Suppressor macrophage (primary cell): ENCODE data around the gene FARS2.
A peak's percentile ranks its signal among the peaks of the same experiment; 100 is the strongest.

Experiments used
- DNase-seq, 4 experiments: peaks; one replicate each; pipeline ENCODE4 v3.0.0-alpha.2; 2020 to 2022

The FARS2 gene

GRCh38 chr6:5701174-5701573, 439.9 kb downstream of the FARS2 start:
- DNase-seq, result no peak

- no peak for DNase-seq
Measured at GRCh38 chr6:5704708-5705107, 443.4 kb downstream of the FARS2 start.

GRCh38 chr6:5705252-5705651, 443.9 kb downstream of the FARS2 start:
- DNase-seq, result no peak

GRCh38 chr6:5706124-5707033, 445.1 kb downstream of the FARS2 start:
- no peak for DNase-seq

GRCh38 chr6:5707281-5708045, 446.1 kb downstream of the FARS2 start:
- DNase-seq, result no peak

GRCh38 chr6:5710516-5710915, 449.2 kb downstream of the FARS2 start:
- no peak for DNase-seq

GRCh38 chr6:5710936-5711335, 449.6 kb downstream of the FARS2 start:
- no peak for DNase-seq

DNA sequence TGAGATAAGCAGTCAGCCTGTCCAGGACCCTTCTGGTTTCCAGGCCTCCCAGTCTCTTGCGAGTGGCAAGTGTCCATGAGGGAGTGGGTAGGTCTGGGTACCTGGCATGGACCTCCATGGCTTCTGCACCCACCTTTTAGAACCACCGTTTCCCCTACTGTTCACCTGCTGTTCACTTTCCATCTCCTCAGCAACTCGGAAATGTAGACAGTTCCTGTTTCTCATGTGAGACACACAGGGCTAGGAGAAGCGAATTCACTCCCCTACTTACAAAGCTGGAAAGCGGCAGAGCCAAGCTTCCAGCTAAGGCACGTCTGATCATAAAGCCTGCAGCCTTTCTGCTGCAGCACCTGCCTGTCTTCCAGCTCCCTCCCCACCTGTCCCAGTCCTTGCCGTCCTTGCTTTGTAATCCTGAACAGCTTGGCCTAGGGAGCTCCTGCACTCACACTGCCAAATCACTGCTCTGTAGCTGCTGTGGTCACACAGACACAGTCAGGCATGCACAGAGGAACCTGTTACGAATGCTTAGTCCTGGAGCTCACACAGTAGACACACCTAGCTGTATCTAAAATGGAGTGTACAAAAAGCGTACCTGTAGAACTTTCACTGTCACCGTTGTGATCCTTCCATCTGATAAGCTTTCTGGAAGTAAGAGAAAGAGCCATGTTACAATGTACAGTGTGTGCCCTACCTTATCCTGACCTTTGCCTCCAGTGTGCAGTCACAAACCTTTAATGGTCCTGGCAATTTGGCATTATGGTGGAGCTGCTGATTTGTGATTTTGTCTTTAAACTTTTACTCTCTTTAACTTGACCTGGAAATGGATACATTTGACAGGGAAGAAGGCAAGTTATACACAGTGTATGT, 451.3 kb downstream of the FARS2 start:
- DNase-seq, result no peak

DNA sequence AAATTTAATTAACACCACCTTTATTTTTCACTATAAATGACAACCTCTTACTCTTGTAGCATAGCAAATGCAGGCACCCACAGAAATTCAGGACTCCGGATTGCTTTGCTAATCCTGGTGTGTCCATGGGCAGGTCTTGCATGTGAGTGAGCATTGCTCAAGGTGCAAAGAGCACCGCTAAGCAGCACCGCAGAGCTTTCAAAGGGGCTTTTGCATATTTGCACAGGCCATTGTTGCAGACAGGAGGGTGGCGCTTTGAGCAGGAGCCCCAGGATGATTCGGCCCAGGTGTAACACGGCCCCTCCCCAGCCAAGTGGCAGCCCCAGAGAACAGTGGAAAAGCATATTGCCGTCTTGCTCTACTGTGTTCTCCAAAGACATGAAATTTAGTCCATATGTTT, 452.2 kb downstream of the FARS2 start:
- DNase-seq, result no peak

DNA sequence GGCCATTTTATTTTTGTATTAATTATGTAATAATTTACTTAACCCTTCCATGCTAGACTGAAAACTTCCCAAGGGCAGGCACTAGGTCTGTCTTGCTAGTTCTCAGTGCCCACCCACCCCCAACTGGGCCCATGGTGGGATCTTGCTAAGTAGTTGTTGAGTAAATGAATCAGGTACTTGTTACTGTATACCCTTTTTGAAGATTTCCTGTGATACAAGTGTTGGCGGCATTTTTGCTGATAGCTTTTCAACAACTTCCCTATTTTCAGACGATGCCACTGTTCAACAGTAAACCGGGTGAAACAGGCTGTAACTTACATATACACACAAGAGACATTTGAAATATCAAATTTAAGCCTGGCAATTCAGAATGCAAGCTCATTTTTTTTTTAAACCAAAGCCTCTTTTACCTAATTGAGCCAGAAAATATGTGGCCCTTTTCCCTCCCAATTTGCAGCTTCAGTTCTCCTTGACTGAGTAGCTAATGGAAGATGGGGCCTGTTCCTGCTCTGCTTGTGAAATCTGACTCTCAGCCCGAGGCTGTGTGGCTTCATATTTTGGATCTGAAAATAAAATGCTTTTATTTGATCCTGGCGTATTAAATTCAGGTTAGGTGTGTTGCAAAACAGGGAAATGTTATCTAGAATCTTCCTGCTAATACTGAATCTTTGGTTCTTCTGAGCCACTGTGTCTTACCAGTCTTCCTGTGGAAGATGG, 457.1 kb downstream of the FARS2 start:
- peak; percentile 34 to 73 (median 52) for DNase-seq

DNA sequence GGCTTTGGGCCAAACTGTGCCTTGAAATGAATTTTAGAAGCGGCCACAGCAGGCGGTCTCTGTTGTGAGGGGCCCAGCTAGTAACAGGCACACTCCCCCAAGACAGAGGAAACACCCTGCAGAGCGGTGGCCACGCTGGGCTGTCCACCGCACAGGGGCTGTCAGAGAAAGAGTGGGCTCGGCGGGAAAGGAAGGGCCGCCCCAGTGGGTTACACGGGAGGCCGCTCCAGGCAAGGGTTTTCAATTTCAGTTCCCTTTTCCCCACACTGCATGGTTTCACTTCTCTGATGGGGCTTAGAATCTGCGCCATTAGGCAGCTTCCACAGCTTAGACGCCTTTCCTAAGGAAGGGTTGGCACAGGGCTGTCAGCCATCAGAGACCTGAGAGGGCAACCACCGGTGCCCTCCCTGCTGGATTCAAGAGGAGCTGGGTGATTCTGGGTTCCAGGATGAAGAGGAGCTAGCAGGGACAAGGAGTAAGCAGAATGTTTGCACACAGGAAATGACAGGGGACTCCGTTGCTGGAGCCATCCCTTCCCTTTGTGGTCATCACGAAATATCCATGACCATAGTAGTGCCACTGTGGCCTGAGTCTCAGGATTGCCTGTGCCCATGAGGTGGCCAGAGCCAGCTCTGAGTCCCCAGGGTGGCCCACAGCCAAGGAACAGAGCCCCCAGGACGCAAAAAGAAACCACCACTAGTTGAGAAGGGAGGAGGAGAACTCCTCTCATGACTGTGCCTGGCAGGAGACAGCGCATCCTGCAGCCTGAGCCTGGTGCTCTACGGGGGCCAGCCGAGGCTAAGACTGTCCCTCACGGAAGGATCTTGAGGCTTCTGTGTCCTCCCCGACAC, 462.8 kb downstream of the FARS2 start:
- DNase-seq, result peak; percentile 85 to 93 (median 90)

- peak in 2 of 4 experiments; percentile 15 to 28 for DNase-seq
Measured at GRCh38 chr6:5724911-5725310, 463.6 kb downstream of the FARS2 start.

- no peak for DNase-seq
Measured at GRCh38 chr6:5726976-5727718, 465.8 kb downstream of the FARS2 start.

DNA sequence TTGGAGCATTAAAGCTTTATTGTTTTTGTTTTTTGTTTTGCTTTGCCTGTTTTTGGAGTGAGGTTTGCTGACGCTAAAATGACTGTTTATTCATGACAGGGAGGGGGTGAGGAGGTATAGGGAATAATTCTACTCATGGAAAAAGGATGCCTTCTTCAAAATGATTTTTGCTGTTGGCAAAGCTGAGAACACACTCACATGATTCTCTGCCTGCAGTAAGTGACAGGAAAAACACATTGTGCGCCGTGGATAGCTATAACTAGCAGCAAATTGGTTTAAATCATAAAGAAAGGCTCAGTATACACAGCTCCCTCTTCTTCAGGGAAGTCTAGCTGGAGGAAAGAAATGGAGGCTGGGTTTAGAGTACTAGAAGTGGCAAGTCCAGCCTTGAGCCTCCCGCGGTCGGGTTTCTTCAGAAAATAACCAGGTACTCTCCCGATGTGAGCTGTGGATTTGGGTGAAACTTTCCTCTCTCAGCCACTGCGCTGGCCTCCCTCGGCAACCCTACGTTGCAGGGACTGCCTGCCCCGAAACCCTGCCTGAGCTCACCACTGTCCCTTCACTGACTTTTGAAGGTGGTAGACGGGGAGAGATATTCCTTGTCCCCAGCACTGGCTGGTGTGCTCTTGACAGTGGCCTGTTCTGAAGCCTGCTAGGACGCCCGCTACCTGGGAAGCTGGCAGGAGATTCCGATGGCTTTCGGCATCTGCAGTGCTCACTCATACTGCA, 467.2 kb downstream of the FARS2 start:
- no peak for DNase-seq

- peak in 2 of 4 experiments; percentile 11 to 20 for DNase-seq
Measured at GRCh38 chr6:5729080-5729434, 467.7 kb downstream of the FARS2 start.

DNA sequence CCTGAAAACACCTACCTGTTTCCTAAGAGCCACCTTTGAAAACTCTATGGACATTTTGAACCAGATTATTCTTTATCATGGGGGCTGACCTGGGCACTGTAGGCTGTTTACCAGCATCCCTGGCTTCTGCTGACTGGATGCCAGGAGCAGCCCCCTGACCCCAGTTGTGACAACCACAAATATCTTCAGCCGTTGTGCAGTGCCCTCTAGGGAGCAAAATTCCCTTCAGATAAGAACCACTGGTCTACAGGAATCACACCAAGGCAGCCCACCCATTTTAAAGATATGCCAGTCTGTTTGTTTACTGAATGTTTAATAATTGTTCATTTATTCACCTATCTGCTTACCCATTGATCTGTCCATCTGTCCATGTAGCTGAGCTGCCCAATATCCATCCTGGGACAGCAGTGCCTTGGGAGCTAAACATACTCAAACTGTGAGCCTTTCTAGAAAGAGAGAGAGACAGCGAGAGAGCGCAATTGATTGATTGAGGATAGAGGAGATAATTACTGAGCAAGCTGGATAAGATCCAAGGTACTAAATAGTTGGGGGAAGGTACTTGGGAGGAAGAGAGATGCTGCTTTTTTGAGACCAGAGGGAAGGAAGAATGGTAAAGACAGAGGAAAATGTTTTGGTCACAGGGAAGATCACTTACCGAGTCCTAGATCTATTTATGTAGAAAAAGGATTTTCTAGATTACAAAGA, 468.7 kb downstream of the FARS2 start:
- DNase-seq, result no peak

DNA sequence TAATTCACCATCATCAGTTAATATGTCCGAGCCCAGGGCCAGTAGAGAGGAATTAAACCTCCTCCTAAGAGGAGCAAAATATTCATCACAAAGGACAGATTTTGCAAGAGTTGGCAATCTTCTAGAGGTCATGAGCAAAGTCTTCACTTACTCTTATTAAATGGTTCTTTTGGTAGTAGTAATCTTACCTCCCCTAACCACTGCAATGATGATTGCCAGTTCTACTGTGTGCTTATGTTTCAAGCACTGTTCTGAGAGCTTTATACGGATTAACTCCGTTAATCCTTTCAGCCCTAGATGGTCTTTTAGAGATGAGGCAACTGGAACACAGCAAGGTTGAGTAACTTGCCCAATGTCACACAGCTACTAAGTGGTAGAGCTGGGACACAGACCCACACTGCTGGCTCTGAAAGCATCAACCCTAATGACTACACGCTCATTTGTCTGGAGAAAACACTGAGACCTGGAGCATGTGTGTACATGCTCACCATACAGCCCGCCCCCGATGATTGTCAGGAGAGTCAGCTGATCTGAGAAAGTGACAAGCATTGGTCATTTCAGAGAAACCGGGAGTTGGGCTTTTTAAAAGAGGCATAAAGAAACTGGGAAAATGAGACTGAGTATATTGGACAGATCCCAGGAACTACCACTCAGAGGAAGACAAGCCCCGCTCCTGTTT, 469.4 kb downstream of the FARS2 start:
- no peak for DNase-seq

DNA sequence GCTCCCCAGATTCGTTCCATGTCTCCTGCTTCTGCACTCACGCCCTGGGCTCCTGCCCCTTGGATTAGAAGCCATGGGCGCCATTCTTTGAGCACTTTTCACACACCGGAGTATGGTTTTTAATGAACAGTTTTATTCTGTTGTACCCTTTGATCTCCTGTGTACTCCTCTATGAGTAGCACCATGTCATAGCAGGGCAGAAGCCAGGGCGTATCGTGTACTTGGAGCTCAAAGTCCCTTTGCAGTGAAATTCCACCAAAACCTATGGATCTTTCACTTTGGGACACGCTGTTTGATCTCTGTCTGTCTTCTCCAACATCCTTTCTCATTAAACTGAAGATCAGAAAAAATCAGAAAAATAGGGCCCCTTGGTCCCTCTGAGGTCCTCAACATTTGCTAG, 470.1 kb downstream of the FARS2 start:
- no peak for DNase-seq
